ENCODE data around the gene CLIC1. TPM values are rescaled to one million over a fixed set of nuclear protein-coding genes. Genes with fewer than 3 reads are reported as not detected.

CLIC1 gene
- total RNA-seq: 347 and 730 TPM in 2 replicates

GRCh38 chr6:31736021-31736767, at the start of gene CLIC1:
Gene CLIC1, minus strand, starts transcription at chr6:31736530. Its CDS starts 230 bp downstream, at chr6:31736300.

GRCh38 chr6:31776989-31777666, 40.8 kb upstream of the CLIC1 start, which contains the start of gene VWA7:
Gene VWA7, minus strand, starts transcription at chr6:31777328. Its CDS starts 549 bp downstream, at chr6:31776779.

GRCh38 chr6:31762356-31762755, 26.0 kb upstream of the CLIC1 start, which contains the start of gene SAPCD1:
Gene SAPCD1, plus strand, starts transcription at chr6:31762656. Its CDS starts 399 bp downstream, at chr6:31763055.

GRCh38 chr6:31739639-31740396, 3.5 kb upstream of the CLIC1 start, which contains the start of gene MSH5:
Gene MSH5, plus strand, starts transcription at chr6:31740005. Its CDS starts 462 bp downstream, at chr6:31740467.

GRCh38 chr6:31728767-31729514, 7.4 kb downstream of the CLIC1 start, which contains the start of gene DDAH2:
Gene DDAH2, minus strand, starts transcription at chr6:31729299. Its CDS starts 138 bp downstream, at chr6:31729161.

GRCh38 chr6:31723245-31723979, 12.9 kb downstream of the CLIC1 start, which contains the start of gene MPIG6B:
Gene MPIG6B, plus strand, starts transcription at chr6:31723373. Its CDS starts 11 bp downstream, at chr6:31723384.

GRCh38 chr6:31721351-31722020, 14.8 kb downstream of the CLIC1 start, which contains the start of gene LY6G6C:
Gene LY6G6C, minus strand, starts transcription at chr6:31721746. Its CDS starts 67 bp downstream, at chr6:31721679.

GRCh38 chr6:31715022-31715958, 21.0 kb downstream of the CLIC1 start, which contains the start of gene LY6G6D:
Gene LY6G6D, plus strand, starts transcription at chr6:31715348. Its CDS starts 8 bp downstream, at chr6:31715356.

GRCh38 chr6:31706599-31706998, 29.7 kb downstream of the CLIC1 start, which contains the start of gene LY6G6F:
Gene LY6G6F, plus strand, starts transcription at chr6:31706866. Its CDS starts 41 bp downstream, at chr6:31706907.

GRCh38 chr6:31702819-31703716, 33.3 kb downstream of the CLIC1 start, which contains the start of gene ABHD16A:
Gene ABHD16A, minus strand, starts transcription at chr6:31703324. Its CDS starts 43 bp downstream, at chr6:31703281.

Other genes starting within 250 kb of the CLIC1 start
- gene MICB, start 238.4 kb downstream of the CLIC1 start, total RNA-seq: 13.6 and 25.9 TPM in 2 replicates
- not detected in 2 replicates for gene MCCD1, start 207.6 kb downstream of the CLIC1 start, total RNA-seq
- 309 and 373 TPM in 2 replicates for gene DDX39B, start 194.5 kb downstream of the CLIC1 start, total RNA-seq
- 0.49 and 0.94 TPM in 2 replicates for gene ATP6V1G2, start 189.9 kb downstream of the CLIC1 start, total RNA-seq
- gene NFKBIL1, start 188.9 kb downstream of the CLIC1 start, total RNA-seq: 18.3 and 27.2 TPM in 2 replicates
- not detected in 2 replicates for gene LTA, start 164.2 kb downstream of the CLIC1 start, total RNA-seq
- gene TNF, start 161.0 kb downstream of the CLIC1 start, total RNA-seq: 0.13 TPM in 1 of 2 replicates, not detected in the other
- gene LTB, start 154.1 kb downstream of the CLIC1 start, total RNA-seq: 4.9 and 39.7 TPM in 2 replicates
- 0.32 and 0.57 TPM in 2 replicates for gene LST1, start 150.3 kb downstream of the CLIC1 start, total RNA-seq
- not detected in 2 replicates for gene NCR3, start 143.5 kb downstream of the CLIC1 start, total RNA-seq
- not detected in 2 replicates for gene AIF1, start 121.3 kb downstream of the CLIC1 start, total RNA-seq
- 21.0 and 56.6 TPM in 2 replicates for gene PRRC2A, start 115.8 kb downstream of the CLIC1 start, total RNA-seq
- gene BAG6, start 83.9 kb downstream of the CLIC1 start, total RNA-seq: 83.2 and 204 TPM in 2 replicates
- gene APOM, start 80.6 kb downstream of the CLIC1 start, total RNA-seq: 0.16 and 0.25 TPM in 2 replicates
- 18.5 and 21.6 TPM in 2 replicates for gene C6orf47, start 75.8 kb downstream of the CLIC1 start, total RNA-seq
- 11.8 and 12.3 TPM in 2 replicates for gene GPANK1, start 71.5 kb downstream of the CLIC1 start, total RNA-seq
- gene CSNK2B, start 70.5 kb downstream of the CLIC1 start, total RNA-seq: 77.5 and 79.2 TPM in 2 replicates
- gene LY6G5B, start 66.6 kb downstream of the CLIC1 start, total RNA-seq: 1.1 and 5.3 TPM in 2 replicates
- 1.8 and 2.1 TPM in 2 replicates for gene LY6G5C, start 55.5 kb downstream of the CLIC1 start, total RNA-seq
- 48.6 and 84.4 TPM in 2 replicates for gene ABHD16A, start 33.2 kb downstream of the CLIC1 start, total RNA-seq
- not detected in 2 replicates for gene LY6G6F, start 29.7 kb downstream of the CLIC1 start, total RNA-seq
- not detected in 2 replicates for gene LY6G6D, start 21.2 kb downstream of the CLIC1 start, total RNA-seq
- not detected in 2 replicates for gene LY6G6C, start 14.8 kb downstream of the CLIC1 start, total RNA-seq
- gene MPIG6B, start 13.2 kb downstream of the CLIC1 start, total RNA-seq: not detected in 2 replicates
- 86.0 and 129 TPM in 2 replicates for gene DDAH2, start 7.2 kb downstream of the CLIC1 start, total RNA-seq
- 4.9 and 5.8 TPM in 2 replicates for gene MSH5, start 3.5 kb upstream of the CLIC1 start, total RNA-seq
- gene SAPCD1, start 26.1 kb upstream of the CLIC1 start, total RNA-seq: 1.3 and 2.9 TPM in 2 replicates
- 0.32 and 0.38 TPM in 2 replicates for gene VWA7, start 40.8 kb upstream of the CLIC1 start, total RNA-seq
- 40.8 and 104 TPM in 2 replicates for gene VARS1, start 59.2 kb upstream of the CLIC1 start, total RNA-seq
- 24.1 and 37.2 TPM in 2 replicates for gene LSM2, start 70.4 kb upstream of the CLIC1 start, total RNA-seq
- gene HSPA1L, start 78.8 kb upstream of the CLIC1 start, total RNA-seq: 0.81 and 1.8 TPM in 2 replicates
- gene HSPA1A, start 79.0 kb upstream of the CLIC1 start, total RNA-seq: 98.4 and 221 TPM in 2 replicates
- 64.1 and 91.7 TPM in 2 replicates for gene HSPA1B, start 91.2 kb upstream of the CLIC1 start, total RNA-seq
- gene NEU1, start 126.3 kb upstream of the CLIC1 start, total RNA-seq: 52.0 and 59.4 TPM in 2 replicates
- 0.06 and 0.49 TPM in 2 replicates for gene SLC44A4, start 142.5 kb upstream of the CLIC1 start, total RNA-seq
- 28.7 and 52.4 TPM in 2 replicates for gene EHMT2, start 161.2 kb upstream of the CLIC1 start, total RNA-seq
- 1.1 and 5.7 TPM in 2 replicates for gene ZBTB12, start 165.6 kb upstream of the CLIC1 start, total RNA-seq
- not detected in 2 replicates for gene C2, start 191.2 kb upstream of the CLIC1 start, total RNA-seq
- gene CFB, start 209.6 kb upstream of the CLIC1 start, total RNA-seq: 0.97 and 2.5 TPM in 2 replicates
- gene NELFE, start 222.4 kb upstream of the CLIC1 start, total RNA-seq: 76.4 and 90.9 TPM in 2 replicates
- 32.7 and 40.9 TPM in 2 replicates for gene SKIC2, start 222.6 kb upstream of the CLIC1 start, total RNA-seq
- gene DXO, start 235.6 kb upstream of the CLIC1 start, total RNA-seq: 7.3 and 11.4 TPM in 2 replicates
- gene C4A, start 245.5 kb upstream of the CLIC1 start, total RNA-seq: 1.5 and 3.1 TPM in 2 replicates

Data from bladder microvascular endothelial cell (primary cell).